Inferior parietal cortex (tissue), 1 donor: ENCODE measurements around the gene POMC.
"Not testable (repeated sequence)": the region's sequence is repeated elsewhere in the genome, so short reads cannot be mapped to it uniquely, and the experiment has no call there.

ENCODE experiments used
- DNase-seq: peaks from one replicate; pipeline ENCODE4 v3.0.0-alpha.2; 2016; ENCODE audit errors: extremely low spot score

POMC gene

GRCh38 chr2:25132693-25133092 lies 35.7 kb downstream of the POMC start:
- no peak for DNase-seq

GRCh38 chr2:25132299-25132635 lies 36.1 kb downstream of the POMC start:
- no peak for DNase-seq

- DNase-seq, result no peak
These were observed 36.6 kb downstream of the POMC start for GRCh38 chr2:25131567-25132298.

- DNase-seq, result no peak
These were observed 37.2 kb downstream of the POMC start for GRCh38 chr2:25131253-25131566.

- no peak for DNase-seq
These were observed 38.4 kb downstream of the POMC start for GRCh38 chr2:25129901-25130520.

- DNase-seq, result no peak
These were observed 40.7 kb downstream of the POMC start for GRCh38 chr2:25127646-25128045.

GRCh38 chr2:25127071-25127470 lies 41.3 kb downstream of the POMC start:
- DNase-seq, result not testable (repeated sequence)

GRCh38 chr2:25125976-25126375 lies 42.4 kb downstream of the POMC start:
- DNase-seq, result no peak

GRCh38 chr2:25125189-25125588 lies 43.2 kb downstream of the POMC start:
- no peak for DNase-seq

GRCh38 chr2:25123682-25124081 lies 44.7 kb downstream of the POMC start:
- no peak for DNase-seq

GRCh38 chr2:25122367-25122766 lies 46.0 kb downstream of the POMC start:
- DNase-seq, result no peak

- no peak for DNase-seq
These were observed 49.1 kb downstream of the POMC start for GRCh38 chr2:25119263-25119662.

- DNase-seq, result no peak
These were observed 51.4 kb downstream of the POMC start for GRCh38 chr2:25116956-25117355.

- no peak for DNase-seq
These were observed 52.5 kb downstream of the POMC start for GRCh38 chr2:25115902-25116301.

GRCh38 chr2:25115249-25115883 lies 53.0 kb downstream of the POMC start:
- DNase-seq, result no peak

- DNase-seq, result no peak
These were observed 56.3 kb downstream of the POMC start for GRCh38 chr2:25112113-25112512.
